GM12875 (cell line): ENCODE measurements around the gene DPF1.

Experiments
- H3K4me3 ChIP-seq: one replicate; pipeline ENCODE4 v1.5.1; 2011; ENCODE audit warnings: low read depth, low read length, control low read depth
- TF ChIP-seq, protein P1 (sequence below): IDR thresholded peaks from 2 replicates; pipeline ENCODE4 v1.5.1; 2011; ENCODE audit warnings: low read depth, mild to moderate bottlenecking, control low read depth, inconsistent platforms, low read length, moderate library complexity, borderline replicate concordance; ENCODE audit not compliant: insufficient read depth

DPF1 gene

DNA sequence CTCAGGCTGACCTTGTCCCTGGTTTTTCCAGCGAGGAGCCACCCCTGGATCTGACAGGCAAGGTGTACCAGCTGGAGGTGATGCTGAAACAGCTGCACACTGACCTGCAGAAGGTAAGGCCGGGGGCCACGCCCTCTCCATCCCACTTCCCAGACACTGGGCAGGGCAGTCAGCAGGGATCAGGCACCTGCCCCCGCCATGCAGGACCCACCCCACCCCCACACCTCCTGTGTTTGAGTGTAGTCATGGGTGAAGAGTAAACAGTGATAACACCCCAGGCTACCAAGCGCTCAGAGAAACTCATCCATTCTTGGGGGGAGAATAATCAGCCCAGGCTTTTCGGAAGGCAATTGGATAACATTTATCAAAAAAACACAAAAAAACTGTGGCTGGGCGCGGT, 19.9 kb downstream of the DPF1 start:
- TF ChIP-seq, protein P1, sequence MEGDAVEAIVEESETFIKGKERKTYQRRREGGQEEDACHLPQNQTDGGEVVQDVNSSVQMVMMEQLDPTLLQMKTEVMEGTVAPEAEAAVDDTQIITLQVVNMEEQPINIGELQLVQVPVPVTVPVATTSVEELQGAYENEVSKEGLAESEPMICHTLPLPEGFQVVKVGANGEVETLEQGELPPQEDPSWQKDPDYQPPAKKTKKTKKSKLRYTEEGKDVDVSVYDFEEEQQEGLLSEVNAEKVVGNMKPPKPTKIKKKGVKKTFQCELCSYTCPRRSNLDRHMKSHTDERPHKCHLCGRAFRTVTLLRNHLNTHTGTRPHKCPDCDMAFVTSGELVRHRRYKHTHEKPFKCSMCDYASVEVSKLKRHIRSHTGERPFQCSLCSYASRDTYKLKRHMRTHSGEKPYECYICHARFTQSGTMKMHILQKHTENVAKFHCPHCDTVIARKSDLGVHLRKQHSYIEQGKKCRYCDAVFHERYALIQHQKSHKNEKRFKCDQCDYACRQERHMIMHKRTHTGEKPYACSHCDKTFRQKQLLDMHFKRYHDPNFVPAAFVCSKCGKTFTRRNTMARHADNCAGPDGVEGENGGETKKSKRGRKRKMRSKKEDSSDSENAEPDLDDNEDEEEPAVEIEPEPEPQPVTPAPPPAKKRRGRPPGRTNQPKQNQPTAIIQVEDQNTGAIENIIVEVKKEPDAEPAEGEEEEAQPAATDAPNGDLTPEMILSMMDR: no peak
- no peak overlapping the region for H3K4me3 ChIP-seq

DNA sequence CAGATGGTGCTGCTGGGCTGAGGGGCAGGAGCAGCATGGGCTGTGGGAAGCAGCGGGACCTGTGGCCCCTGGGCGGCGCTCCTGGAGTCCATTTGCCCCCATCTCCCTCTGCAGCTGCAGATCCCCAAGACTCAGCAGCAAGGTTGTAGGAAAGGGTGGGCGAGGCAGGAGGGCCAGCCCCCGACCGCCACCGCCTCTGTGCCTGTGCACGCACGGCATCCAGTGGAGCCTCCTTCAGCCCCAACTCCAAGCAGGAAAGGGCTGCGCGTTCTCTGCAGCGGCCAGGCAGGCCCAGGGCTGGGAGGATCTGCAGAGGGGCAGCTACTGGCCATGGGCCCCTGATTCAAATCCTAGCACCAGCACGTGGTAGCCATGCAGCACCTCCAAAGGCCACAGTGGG, 20.8 kb downstream of the DPF1 start:
- no peak overlapping the region for H3K4me3 ChIP-seq
- TF ChIP-seq, protein P1: no peak

DNA sequence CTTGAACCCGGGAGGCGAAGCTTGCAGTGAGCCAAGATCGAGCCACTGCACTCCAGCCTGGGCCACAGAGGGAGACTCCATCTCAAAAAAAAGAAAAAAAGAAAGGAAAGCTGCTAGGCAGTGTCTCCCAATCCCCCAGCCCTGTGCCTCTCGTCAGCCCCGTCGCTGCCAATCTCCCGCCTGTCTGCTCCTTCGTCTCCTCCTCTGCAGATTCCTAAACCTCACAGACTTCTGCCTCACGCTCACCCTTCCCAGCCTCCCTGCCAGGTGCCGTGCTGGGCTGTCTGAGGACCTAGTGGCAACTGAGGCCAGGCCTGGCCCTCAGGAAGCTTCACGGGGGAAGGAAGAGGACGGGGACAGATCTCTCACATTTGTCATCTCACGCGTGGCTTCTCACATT, 21.5 kb downstream of the DPF1 start:
- H3K4me3 ChIP-seq: no peak overlapping the region
- TF ChIP-seq, protein P1: no peak

DNA sequence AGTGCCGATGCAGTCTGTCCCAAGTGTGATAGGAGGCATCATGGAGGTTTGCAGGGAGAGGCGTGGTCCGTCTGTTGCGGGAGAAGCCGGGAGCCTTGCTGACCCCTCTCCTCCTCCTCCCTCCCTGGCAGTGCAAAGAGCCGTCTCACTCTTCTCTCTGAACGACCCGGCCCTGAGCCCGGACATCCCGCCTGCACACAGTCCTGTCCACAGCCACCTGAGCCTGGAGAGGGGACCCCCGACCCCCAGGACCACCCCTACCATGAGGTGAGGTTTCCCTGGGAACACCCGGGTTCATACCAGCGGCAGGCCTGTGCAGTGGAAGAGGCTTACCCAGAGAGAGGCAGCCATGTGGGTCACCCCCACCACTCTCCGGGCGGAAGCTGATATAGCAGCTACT, 22.3 kb downstream of the DPF1 start:
- H3K4me3 ChIP-seq: no peak overlapping the region
- TF ChIP-seq, protein P1: no peak

DNA sequence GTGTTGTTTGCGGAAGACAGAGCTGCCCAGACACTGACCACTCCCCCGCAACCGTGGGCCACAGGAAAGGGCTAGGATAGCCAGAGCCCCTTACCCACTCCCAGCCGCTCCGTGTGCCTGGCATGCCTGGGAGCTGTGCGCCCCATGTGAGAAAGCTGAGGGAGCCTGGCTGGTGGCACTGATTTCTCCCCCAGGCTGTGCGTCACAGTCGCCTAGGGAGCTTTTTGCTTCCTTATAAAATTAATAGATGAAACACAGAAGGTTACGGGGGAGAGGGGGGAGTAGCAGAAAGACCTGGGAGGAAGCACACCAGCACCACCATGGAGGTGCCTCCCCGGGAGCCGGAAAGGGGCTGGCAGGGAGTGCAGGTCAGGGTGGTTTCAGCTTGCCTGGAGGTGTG, 24.7 kb downstream of the DPF1 start:
- no peak overlapping the region for H3K4me3 ChIP-seq
- TF ChIP-seq, protein P1: no peak

DNA sequence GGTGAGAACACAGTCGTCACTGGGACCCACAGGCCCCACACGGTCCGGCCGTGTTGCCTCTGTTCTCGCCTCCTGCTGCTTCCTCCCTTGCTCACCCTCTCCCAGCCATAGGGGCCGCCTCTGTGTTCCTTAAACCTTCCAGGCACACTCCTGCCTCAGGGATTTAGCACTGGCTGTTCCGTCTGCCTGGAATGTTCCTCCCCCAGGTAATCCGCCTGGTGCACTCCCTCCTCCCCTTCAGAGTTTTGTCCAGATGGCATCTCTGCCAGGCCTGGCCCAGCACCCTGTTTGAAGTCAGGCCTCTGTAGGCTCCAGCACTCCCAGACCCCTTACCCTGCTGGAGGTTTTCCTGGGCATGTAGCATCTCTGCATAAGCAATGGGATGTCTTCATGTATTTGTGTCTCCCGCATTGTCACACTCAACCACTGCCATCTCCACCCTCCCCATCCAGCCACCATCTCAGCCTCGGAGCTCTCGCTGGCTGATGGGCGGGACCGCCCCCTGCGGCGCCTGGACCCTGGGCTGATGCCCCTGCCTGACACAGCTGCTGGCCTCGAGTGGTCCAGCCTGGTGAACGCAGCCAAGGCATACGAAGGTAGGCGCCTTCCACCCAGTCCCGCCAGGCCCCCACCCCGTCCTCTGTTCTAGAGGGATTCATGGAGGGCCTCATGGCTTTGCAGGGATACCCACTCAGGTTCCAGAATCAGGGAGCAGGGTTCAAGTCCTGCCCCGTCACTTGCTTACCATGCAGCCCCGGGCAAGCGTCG, 25.9 kb downstream of the DPF1 start:
- TF ChIP-seq, protein P1: no peak
- no peak overlapping the region for H3K4me3 ChIP-seq

DNA sequence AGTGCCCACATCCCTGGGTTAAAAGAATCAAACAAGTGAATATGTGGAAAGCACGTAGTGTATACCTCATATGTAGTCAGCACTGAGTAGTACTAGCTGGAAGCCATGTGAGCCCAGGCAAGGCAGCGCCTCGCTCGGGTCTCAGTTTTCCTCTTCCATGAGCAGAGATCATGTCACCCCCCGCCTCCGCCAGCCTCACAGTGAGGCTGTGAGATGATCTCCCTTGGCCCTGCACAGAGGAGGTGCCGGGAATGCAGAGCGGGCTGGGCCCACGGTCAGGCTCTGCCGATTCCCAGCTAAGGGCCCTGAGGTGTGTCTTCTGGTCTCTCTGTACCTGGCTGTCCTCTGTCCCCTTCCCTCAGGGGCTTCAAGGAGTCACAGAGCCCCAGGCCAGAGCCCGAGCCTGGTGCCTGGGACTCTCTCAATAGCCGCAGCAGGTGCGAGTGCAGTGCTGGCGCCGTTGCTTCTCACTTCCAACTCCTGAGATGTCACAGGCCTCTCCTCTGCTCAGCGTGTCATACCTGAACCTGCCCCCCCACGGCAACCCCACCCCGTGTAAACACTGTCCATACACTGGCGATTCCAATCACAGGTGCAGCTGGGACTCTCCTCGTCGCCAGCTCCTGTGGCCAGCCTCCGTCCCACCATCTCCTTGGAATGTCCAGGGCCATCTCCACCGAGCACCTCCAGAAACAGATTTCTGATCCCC, 26.9 kb downstream of the DPF1 start:
- no peak overlapping the region for H3K4me3 ChIP-seq
- TF ChIP-seq, protein P1: no peak
